Head of caudate nucleus (tissue), 42 donors: Measurements from ENCODE around the gene SP140.
"Not testable (repeated sequence)": the region's sequence is repeated elsewhere in the genome, so short reads cannot be mapped to it uniquely, and the experiment has no call there.

Source experiments
- DNase-seq, 42 donors: peaks; one replicate each; pipeline versions ENCODE4 v3.0.0 to v3.0.0-alpha.2; 2020 to 2021; ENCODE audit warnings: mixed read lengths in 7 of 42
- intact Hi-C: fragments of 100-400 bp; cut with DNase I; formaldehyde crosslinking; loops from one replicate; pipeline ENCODE4 v1.15.0; 2022

Gene SP140

GRCh38 chr2:230267556-230267955, 42.0 kb downstream of the SP140 start:
- intact Hi-C loops = no loop called here
- no peak for DNase-seq

- DNase-seq = no peak
- intact Hi-C loops = no loop called here
These were observed 43.2 kb downstream of the SP140 start for GRCh38 chr2:230268606-230269243.

GRCh38 chr2:230269715-230270114, 44.2 kb downstream of the SP140 start:
- no peak for DNase-seq
- intact Hi-C loops = no loop called here

GRCh38 chr2:230282936-230283335, 57.4 kb downstream of the SP140 start:
- intact Hi-C loops = no loop called here
- no peak for DNase-seq

- no peak for DNase-seq
- intact Hi-C loops = no loop called here
These were observed 60.5 kb downstream of the SP140 start for GRCh38 chr2:230286048-230286447.

- intact Hi-C loops, DNase-seq: not testable (repeated sequence)
These were observed 63.8 kb downstream of the SP140 start for GRCh38 chr2:230289311-230289710.

- DNase-seq = no peak
- intact Hi-C loops = no loop called here
These were observed 69.7 kb downstream of the SP140 start for GRCh38 chr2:230295192-230295591.

GRCh38 chr2:230296917-230297316, 71.4 kb downstream of the SP140 start:
- DNase-seq = no peak
- intact Hi-C loops = no loop called here

- intact Hi-C loops = no loop called here
- DNase-seq = no peak
These were observed 74.1 kb downstream of the SP140 start for GRCh38 chr2:230299618-230300017.

- intact Hi-C loops = no loop called here
- no peak for DNase-seq
These were observed 80.1 kb downstream of the SP140 start for GRCh38 chr2:230305416-230306275.

GRCh38 chr2:230306474-230306873, 80.9 kb downstream of the SP140 start:
- intact Hi-C loops = no loop called here
- DNase-seq = no peak

GRCh38 chr2:230307485-230307884, 81.9 kb downstream of the SP140 start:
- DNase-seq = no peak
- intact Hi-C loops = no loop called here

- intact Hi-C loops = no loop called here
- DNase-seq = no peak
These were observed 83.0 kb downstream of the SP140 start for GRCh38 chr2:230308402-230309000.

- DNase-seq, intact Hi-C loops: not testable (repeated sequence)
These were observed 85.3 kb downstream of the SP140 start for GRCh38 chr2:230310792-230311191.

GRCh38 chr2:230311634-230312033, 86.1 kb downstream of the SP140 start:
- intact Hi-C loops, DNase-seq: not testable (repeated sequence)

- no peak for DNase-seq
- intact Hi-C loops = no loop called here
These were observed 87.1 kb downstream of the SP140 start for GRCh38 chr2:230312638-230313037.

- intact Hi-C loops = no loop called here
- no peak for DNase-seq
These were observed 91.8 kb downstream of the SP140 start for GRCh38 chr2:230317366-230317765.

GRCh38 chr2:230318190-230319121, 92.9 kb downstream of the SP140 start:
- intact Hi-C loops = no loop called here
- no peak for DNase-seq

GRCh38 chr2:230319211-230319862, 93.8 kb downstream of the SP140 start:
- intact Hi-C loops = no loop called here
- peak in 1 of 42 donors; percentile 10 for DNase-seq
